Measurements from ENCODE around the gene ST6GALNAC3. TPM values are rescaled to one million over a fixed set of nuclear protein-coding genes. Genes with fewer than 3 reads are reported as not detected.

Gene ST6GALNAC3
- total RNA-seq, 1 experiment from 2014 or later = 0.03 TPM

- Histone ChIP-seq H3K4me1 (ENCODE audit: control insufficient read depth, insufficient read depth, low read length) (no peaks in the 10 kb centered on the region), H3K9me3 (ENCODE audit: control insufficient read depth, insufficient read depth, low read depth, low read length) (no peaks in the 10 kb centered on the region), H3K4me3 (ENCODE audit: low read depth in 2 of 2, low read length in 2 of 2) (no peak overlapping the region), H3K27me3 (ENCODE audit: control insufficient read depth, insufficient read depth, low read length) (no peaks in the 10 kb centered on the region), H3K27ac (ENCODE audit: low read length) (no peak overlapping the region), H3K36me3 (ENCODE audit: control insufficient read depth, insufficient read depth, low read length) (no peaks in the 10 kb centered on the region)
- intact Hi-C loops (cut with micrococcal nuclease; ENCODE audit: unreplicated experiment) = no loop called here
- ATAC-seq (no peak), DNase-seq (ENCODE audit: low read depth, low spot score) (no peak)
- POLR2A ChIA-PET = no interaction called here
- in situ Hi-C loops (cut with HindIII; ENCODE audit: low pct_unique_long_range_greater_than_20kb, low sequenced_read_pairs) = no loop called here
- CTCF ChIA-PET = no interaction called here
- BruUV-seq (replicated peaks) = no TSS peak
- no peak for TF ChIP-seq POLR2AphosphoS5 (IDR thresholded peaks at IDR 0.05; ENCODE audit: low read depth, low read length)
- TF ChIP-seq TCF7L2 (IDR thresholded peaks at IDR 0.05; ENCODE audit: low read depth, low read length) = no peak
- no peak for TF ChIP-seq SIN3A (IDR thresholded peaks at IDR 0.05; ENCODE audit: borderline replicate concordance, insufficient read depth, low read depth, low read length)
Measured at GRCh38 chr1:76234061-76234460, 159.5 kb downstream of the ST6GALNAC3 start.

- DNase-seq (ENCODE audit: low read depth, low spot score) = no peak
- no TSS peak for BruUV-seq (replicated peaks)
- TF ChIP-seq TCF7L2 (IDR thresholded peaks at IDR 0.05; ENCODE audit: low read depth, low read length) (no peak), CTCF (IDR thresholded peaks at IDR 0.05) (no peak)
- Histone ChIP-seq H3K36me3 (ENCODE audit: control insufficient read depth, insufficient read depth, low read length) (no peaks in the 10 kb centered on the region; the same call in 1 of the 2 replicates), H3K27me3 (ENCODE audit: control insufficient read depth, insufficient read depth, low read length) (no peaks in the 10 kb centered on the region), H3K4me3 (ENCODE audit: low read depth in 2 of 2, low read length in 2 of 2) (no peak overlapping the region), H3K9me3 (ENCODE audit: control insufficient read depth, insufficient read depth, low read depth, low read length) (no peaks in the 10 kb centered on the region), H3K27ac (ENCODE audit: low read length) (no peak overlapping the region), H3K4me1 (ENCODE audit: control insufficient read depth, insufficient read depth, low read length) (no peaks in the 10 kb centered on the region)
- intact Hi-C loops (cut with micrococcal nuclease; ENCODE audit: unreplicated experiment) = no loop called here
- POLR2A ChIA-PET = no interaction called here
- in situ Hi-C loops (cut with HindIII; ENCODE audit: low pct_unique_long_range_greater_than_20kb, low sequenced_read_pairs) = no loop called here
- CTCF ChIA-PET = no interaction called here
- ATAC-seq = no peak
Measured at GRCh38 chr1:76237211-76237610, 162.7 kb downstream of the ST6GALNAC3 start.

- POLR2A ChIA-PET = no interaction called here
Measured at GRCh38 chr1:76238094-76238628, 163.6 kb downstream of the ST6GALNAC3 start.

More at GRCh38 chr1:76238094-76238628, 163.6 kb downstream of the ST6GALNAC3 start:
- no peak overlapping the region for H3K4me3 ChIP-seq (ENCODE audit: low read depth in 2 of 2, low read length in 2 of 2)
- no peak for TF ChIP-seq SIN3A (IDR thresholded peaks at IDR 0.05; ENCODE audit: borderline replicate concordance, insufficient read depth, low read depth, low read length)
- no peak for TF ChIP-seq REST (IDR thresholded peaks at IDR 0.05; ENCODE audit: insufficient read depth in 1 of 2, low read depth in 2 of 2, low read length in 1 of 2)
- no peak; the same call in 1 of the 2 replicates for TF ChIP-seq TCF7L2 (IDR thresholded peaks at IDR 0.05; ENCODE audit: low read depth, low read length)
- TF ChIP-seq CTCF (IDR thresholded peaks at IDR 0.05) = no peak
- TF ChIP-seq POLR2AphosphoS5 (IDR thresholded peaks at IDR 0.05; ENCODE audit: low read depth, low read length) = no peak
- ATAC-seq (no peak), DNase-seq (ENCODE audit: low read depth, low spot score) (no peak)
- no peaks in the 10 kb centered on the region; the same call in 1 of the 2 replicates for H3K36me3 ChIP-seq (ENCODE audit: control insufficient read depth, insufficient read depth, low read length)
- CTCF ChIA-PET = no interaction called here
- no peak overlapping the region for H3K27ac ChIP-seq (ENCODE audit: low read length)
- no TSS peak for BruUV-seq (replicated peaks)
- no peaks in the 10 kb centered on the region for H3K4me1 ChIP-seq (ENCODE audit: control insufficient read depth, insufficient read depth, low read length)
- in situ Hi-C loops (cut with HindIII; ENCODE audit: low pct_unique_long_range_greater_than_20kb, low sequenced_read_pairs) = no loop called here
- H3K9me3 ChIP-seq (ENCODE audit: control insufficient read depth, insufficient read depth, low read depth, low read length) = no peaks in the 10 kb centered on the region
- no peaks in the 10 kb centered on the region for H3K27me3 ChIP-seq (ENCODE audit: control insufficient read depth, insufficient read depth, low read length)
- intact Hi-C loops (cut with micrococcal nuclease; ENCODE audit: unreplicated experiment) = no loop called here
